Hematopoietic multipotent progenitor cell treated with erythropoietin and hydrocortisone succinate and interleukin-3 and kit ligand, for 4 days (in vitro differentiated cells): Measurements from ENCODE around the gene TOR4A.

Source experiments
- DNase-seq: peaks from one replicate; pipeline ENCODE4 v3.0.0-alpha.2; 2015

The TOR4A gene

GRCh38 chr9:137296670-137297664 is 19.4 kb downstream of the TOR4A start:
- no peak for DNase-seq

DNA sequence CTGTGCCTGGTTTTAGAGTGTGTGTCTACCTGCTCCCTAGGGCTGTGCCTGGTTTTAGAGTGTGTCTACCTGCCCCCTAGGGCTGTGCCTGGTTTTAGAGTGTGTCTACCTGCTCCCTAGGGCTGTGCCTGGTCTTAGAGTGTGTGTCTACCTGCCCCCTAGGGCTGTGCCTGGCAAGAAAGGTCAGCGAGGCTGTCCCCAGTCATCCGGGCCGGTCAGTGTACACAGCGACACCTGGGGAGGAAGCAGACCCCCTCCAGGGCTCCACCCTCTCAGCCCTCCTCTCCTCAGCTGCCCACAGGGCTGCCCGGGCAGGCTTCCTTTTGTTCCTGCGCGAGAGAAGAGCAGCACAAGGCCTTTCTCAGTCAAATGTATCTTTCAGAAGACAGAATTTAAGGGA is 20.4 kb downstream of the TOR4A start:
- DNase-seq = no peak

DNA sequence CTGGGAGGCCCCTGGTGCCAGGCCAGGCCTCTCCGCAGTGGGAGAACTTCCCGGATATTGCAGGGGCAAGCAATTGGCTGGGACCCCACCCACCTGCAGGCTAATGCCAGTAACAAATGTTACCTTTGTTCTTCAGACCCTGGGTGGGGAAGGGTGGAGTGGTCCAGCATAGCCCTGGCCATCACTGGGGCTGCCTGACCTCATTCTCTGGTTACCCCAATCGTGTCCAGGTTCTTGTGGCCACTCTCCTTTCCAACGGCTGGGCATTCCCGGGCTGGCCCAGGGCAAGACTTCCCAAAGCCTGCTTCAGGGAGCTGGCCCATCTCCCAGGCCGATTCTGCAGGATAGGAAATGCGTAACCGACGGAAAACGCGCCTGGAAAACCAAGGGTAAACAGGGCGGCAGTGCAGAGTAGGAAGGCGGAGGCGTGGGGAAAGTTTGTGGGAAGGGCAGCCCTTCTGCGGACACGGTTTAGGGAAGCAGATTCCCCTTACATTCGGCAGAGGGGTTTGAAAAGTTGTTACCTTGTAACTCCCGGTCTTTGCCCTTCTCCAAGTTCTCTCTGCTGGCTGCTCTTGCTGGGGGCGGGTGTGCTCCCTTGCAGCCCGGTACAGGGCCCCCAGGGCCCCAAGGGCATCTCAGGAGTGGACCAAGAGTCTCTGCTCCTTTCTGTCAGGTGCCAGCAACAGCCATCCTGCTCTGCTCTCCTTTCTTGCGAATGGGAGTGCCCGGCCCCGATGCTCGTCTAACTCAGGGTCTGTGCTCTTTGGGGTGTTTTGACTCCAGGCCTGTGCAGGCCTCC is 21.1 kb downstream of the TOR4A start:
- no peak for DNase-seq

- no peak for DNase-seq
Measured at GRCh38 chr9:137299203-137299565, 21.7 kb downstream of the TOR4A start.

GRCh38 chr9:137299938-137300337 is 22.4 kb downstream of the TOR4A start:
- peak; percentile 64 for DNase-seq

- DNase-seq = no peak
Measured at GRCh38 chr9:137300567-137301080, 23.1 kb downstream of the TOR4A start.

DNA sequence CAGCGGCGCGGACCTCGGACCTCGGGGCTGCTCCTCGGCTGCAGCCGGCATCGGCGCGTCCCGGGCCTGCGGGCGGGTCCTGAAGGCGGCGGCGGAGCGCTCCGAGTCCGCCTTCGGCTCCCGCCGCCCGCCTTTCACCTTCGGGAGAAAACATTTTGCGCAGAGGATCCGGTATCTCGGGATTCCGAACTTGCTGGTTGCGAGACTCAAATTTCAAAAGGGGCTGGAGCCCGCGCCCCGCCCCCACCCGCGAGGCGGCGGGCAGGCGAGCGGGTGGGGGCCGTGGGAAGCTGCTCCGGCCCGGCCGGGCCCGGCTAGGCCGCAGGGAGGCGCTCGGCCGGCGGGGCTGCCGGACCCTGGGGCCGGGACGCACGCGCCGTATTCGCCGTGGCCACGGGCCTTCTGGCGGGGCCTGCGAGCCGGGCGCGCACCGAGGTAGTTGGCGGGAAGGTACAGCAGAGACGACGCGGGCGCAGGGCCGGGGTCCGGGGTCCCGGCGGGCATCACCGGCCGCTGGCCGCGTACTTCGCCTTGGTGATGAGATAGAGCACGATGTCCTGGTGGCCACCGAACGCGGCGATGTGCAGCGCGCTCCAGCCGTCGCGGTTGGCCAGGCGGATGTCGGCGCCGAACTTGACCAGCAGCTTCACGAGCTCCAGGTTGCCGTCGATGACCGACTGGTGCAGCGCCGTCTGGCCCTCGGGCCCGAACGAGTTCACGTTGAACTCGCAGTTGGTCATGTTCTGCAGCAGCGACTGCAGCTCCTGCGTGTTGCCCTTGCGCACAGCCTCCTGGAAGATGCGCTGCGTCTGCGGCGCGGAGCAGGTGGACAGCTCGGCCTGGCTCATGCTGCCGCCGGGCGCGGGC is 23.8 kb downstream of the TOR4A start:
- DNase-seq = peak; percentile 70

DNA sequence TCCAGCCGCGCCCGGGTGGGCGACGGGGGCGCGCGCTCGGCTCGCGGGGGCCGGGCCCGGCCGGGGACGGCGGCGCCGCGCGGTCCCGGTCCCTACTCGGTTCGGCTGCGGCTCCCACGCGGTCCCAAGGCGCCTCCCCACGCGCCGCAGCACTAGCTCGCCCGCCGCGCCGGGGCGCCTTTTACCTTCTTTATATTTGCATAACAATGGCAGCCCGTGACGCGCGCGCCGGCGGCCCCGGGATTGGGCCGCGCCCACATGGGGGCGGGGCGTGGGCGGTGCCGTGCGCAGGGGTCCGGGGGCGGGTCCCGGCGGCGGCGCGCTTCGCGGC is 24.6 kb downstream of the TOR4A start, which contains the start of gene NRARP:
Gene NRARP (minus strand): TSS at position 154 of the 331 bp plus-strand sequence. CDS start 343 bp downstream, outside the sequence.
- peak; percentile 94 for DNase-seq

- peak; percentile 77 for DNase-seq
Measured at GRCh38 chr9:137302449-137303150, 25.1 kb downstream of the TOR4A start.

DNA sequence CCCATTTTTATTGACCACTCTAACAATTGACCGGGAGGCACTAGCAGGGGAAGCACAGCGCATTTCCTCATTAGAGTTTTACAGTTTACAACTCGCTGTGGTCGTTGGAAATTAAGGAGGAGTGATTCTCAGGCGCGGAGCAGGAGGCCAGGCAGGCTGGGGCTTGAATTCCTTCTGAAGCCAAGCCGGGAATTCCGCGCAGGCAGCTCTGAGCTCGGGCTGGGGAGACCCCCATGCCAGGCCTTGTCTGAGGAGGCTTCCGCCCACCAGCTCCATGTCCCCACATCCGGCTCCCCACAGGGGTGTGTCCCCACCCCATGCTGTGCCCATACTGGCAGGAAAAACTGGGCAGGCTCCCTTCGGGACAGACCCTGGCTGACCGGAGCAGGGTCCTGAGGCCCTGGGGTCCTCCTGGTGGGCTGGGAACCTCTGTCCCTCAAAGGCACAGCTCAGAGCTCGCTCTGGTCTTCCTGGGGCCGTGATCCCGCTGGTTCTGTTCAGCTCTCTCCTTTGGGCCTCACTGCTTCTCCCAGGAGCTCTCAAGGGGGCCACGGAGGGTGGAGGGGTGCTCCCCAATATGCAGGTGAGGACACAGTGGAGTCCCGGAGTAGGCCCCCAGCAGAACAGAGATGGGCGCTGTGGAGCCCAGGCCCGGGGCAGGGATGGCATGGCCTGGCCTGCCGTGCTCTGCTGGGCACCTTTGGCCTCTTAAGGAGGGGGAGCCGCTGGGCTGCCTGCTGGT is 25.8 kb downstream of the TOR4A start:
- peak; percentile 36 for DNase-seq

- DNase-seq = no peak
Measured at GRCh38 chr9:137303893-137304382, 26.4 kb downstream of the TOR4A start.

GRCh38 chr9:137304383-137305059 is 27.0 kb downstream of the TOR4A start:
- peak; percentile 58 for DNase-seq

- peak; percentile 90 for DNase-seq
Measured at GRCh38 chr9:137305060-137305797, 27.7 kb downstream of the TOR4A start.

DNA sequence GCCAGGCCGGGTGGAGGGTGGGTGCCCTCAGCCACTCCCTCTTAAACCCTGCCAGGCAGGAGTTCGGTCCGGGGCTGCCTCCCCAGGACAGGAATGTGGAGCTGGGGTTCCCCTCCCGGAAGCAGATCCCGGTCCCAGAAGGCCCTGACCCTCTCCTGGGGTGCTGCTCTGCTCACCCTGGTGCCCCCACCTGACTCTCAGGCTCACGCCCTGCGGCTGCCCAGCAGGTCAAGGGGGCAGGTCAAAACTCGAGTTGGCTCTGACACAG is 28.2 kb downstream of the TOR4A start:
- DNase-seq = no peak

- no peak for DNase-seq
Measured at GRCh38 chr9:137306066-137306849, 28.7 kb downstream of the TOR4A start.

DNA sequence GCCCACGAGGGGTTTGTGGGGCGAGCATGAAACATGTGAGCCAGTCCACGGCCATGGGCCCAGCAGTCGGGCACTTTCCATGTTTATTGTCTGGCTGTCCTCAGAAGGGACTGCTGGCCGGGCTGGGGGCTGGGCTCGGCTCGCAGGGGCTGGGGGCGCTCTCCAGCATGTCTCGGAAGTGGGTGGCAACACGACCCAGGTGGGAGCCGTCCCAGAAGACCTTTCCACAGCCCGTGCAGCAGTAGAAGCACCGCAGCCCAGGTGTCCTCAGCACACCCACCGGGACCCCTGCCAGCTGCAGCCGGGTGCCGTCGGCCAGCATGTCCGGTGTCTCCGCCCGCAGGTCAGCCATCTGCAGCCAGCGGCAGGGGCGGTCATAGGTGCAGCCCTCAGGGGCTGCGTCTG is 29.3 kb downstream of the TOR4A start:
- no peak for DNase-seq

DNA sequence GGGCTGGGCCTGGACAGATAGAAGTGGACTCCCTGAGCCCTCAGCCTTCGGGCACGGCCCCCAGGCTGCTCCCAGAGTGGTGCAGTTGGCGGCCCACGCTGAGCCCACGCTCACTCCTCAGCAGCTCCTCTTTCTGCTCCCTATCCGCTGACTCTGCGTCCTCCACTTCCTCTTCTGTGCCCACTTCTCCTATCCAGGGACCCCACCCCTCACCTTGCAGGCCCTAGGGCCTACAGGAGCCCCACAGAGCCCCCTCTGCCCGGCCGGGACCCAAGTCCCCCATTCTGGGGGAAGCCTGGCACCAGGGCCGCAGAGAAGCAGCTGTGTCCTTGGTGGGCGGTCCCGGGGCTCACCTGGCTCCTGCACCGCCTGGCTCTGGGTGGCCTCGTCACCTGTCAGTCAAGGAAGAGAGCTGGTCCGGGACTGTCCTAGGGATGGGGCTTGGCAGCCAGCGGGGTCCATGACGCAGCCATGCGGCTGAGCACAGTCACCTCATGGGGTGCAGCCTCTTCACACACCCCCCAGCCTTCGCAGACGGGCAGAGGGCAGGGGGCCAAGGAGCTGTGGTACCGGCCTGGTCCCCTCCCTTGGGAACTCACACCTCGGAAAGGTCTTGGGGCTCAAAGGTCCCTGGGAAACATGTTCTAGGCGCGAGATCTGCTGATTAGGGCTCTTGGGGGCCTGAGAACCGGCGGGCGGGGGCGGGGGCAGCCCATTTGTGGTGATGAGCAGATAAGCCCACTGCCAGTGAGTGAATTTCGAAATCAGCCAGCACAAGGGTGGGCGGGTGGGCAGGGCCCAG is 29.9 kb downstream of the TOR4A start:
- DNase-seq = peak; percentile 72

DNA sequence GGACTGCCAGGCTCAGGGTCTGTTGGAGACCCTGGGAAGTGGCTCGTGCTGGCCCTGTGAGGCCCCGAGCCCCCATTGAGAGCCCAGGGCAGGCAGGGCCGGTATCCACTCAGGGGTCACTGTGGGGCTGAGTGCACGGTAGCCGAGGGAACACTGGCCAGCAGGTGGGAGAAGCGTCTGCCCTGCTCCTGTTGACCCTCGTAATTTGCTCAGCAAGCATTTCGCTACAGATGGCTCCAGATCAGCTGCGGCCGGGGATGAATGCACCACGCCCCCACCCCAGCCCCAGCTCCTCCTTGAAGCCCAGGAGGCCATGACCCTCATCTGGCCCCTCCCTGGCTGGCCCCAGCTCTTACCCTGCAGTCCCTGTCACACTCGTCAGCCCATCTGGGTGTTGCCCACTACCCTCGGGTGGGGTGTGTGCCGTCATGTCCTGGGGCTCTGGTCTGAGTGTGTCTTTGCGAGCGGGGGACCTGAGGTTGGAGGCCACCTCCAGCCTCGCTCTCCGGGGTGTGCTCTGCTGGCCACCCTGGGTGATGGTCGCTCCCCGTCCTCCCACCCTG is 30.6 kb downstream of the TOR4A start:
- peak; percentile 41 for DNase-seq
